GM21529 (cell line): ENCODE measurements around the gene ZNF574.
"Not testable (repeated sequence)": the region's sequence is repeated elsewhere in the genome, so short reads cannot be mapped to it uniquely, and the experiment has no call there.

ENCODE experiments used
- ATAC-seq: cut with Tn5 transposase; IDR thresholded peaks from one replicate; pipeline ENCODE4 v1.9.1; 2021; ENCODE audit not compliant: unreplicated experiment

ZNF574 gene

DNA sequence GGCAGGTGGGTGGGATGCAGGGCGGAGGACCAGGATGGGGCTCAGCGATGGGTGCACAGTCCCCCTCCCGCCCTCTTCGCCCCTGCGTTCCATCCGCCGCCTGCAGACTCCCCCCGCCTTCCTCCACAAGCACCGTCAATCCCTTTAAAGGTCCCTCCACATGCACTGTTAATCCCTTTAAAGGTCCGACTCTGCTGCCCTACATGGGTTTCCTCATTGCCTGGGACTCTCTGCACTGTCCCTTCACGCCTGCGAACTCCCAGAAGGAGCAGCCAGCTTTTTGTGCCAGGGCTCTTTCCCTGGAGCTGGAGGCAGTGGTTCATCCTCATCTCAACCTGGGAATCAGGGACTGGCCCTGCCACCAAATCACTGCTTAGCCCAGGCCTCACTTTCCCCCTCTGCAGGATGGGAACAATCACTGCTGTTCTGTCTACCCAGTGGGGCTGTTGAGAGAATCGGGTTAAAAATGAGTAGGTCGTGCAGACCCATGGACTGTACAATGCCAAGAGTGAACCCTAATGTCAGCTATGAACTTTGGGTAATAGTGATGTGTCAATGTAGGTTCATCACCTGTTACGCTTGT is 20.4 kb downstream of the ZNF574 start:
- no peak for ATAC-seq

DNA sequence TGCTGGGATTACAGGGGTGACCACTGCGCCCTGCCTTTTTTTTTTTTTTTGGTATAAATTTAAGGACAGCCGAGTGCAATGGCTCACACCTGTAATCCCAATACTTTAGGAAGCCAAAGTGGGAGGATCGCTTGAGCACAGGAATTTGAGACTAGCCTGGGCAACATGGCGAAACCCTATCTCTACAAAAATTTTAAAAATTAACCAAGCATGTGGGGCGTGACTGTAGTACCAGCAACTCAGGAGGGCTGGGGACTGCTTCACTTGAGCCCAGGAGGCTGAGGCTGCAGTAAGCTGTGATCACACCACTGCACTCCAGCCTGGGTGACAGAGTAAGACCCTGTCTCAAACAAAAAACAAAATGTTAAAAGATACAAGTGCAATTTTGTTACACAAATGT is 21.5 kb downstream of the ZNF574 start:
- no peak for ATAC-seq

DNA sequence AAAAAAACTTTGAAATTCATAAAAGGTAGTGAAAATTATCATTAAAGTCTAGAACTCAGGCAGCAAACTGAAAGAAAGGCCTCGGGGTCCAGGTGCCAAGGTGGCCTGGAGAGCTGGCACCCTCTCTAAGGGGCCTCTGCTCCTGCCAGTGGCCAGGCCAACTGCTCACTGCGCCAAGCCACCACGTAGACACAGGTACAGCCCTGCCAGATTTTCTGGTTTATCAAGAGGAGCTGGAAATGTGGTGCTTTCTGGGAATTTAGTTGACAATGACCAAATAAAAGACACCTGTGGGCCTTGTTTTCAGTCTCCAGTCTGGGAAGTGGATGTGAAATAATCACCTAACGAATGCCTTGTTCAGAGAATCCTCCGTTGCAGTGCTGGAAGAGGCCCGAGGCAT is 22.8 kb downstream of the ZNF574 start:
- ATAC-seq: no peak

DNA sequence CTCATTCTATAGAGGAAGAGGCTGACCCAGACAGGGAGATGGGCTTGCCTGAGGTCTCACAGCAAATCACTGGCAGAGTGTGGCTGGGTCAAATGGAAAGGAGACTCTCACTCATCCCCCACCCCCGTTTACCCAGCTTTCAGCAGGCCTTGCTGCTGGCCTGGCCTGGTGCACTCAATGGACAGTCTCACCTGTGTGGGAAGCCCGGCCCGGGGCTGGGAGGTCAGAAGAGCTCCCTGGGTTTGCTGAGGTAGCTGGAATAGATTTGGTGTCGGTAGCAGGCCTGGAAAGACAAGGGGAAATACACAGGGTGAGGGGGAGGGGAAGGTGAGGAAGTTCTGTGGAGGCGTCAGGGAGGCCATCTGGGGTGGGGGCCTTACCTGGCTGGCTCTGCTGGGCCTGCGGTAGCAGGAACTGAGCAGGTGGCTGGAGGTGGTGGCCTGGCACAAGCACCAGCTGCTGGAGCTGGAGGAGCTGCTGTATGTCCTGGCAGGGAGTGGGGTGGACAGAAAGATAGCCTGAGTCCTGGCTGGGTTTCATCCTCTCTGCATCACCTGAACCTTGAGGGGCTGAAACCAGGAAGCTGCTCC is 23.5 kb downstream of the ZNF574 start:
- no peak for ATAC-seq

DNA sequence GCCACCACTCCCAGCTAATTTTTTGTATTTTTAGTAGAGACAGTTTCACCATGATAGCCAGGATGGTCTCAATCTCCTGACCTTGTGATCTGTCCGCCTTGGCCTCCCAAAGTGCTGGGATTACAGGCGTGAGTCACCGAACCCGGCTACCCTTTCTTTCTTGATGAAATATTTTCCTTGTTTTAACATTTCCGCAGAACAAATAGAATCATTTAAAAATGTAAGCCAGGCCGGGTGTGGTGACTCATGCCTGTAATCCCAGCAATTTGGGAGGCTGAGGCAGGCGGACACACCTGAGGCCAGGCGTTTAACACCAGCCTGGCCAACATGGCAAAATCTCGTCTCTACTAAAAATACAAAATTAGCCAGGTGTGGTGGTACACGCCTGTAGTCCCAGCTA is 24.3 kb downstream of the ZNF574 start:
- ATAC-seq: not testable (repeated sequence)

DNA sequence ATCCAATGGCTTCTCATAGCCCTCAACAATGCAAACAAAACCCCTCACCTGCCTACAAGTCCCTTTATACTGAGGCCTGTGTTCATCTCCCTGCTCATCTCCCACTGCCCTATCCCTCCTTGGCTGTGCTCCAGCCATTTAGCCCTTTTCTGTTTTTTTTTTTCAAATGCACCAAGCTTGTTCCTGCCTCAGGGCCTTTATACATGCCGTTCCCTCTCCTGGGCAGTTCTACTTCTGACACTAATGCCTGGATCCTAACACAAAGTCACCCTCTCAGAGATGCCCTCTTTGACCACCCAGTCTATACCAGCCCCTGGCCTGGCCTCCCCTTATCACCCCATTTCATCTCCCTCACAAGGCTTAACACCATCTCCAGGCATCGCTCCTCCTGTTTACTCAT is 26.9 kb downstream of the ZNF574 start:
- ATAC-seq: no peak

DNA sequence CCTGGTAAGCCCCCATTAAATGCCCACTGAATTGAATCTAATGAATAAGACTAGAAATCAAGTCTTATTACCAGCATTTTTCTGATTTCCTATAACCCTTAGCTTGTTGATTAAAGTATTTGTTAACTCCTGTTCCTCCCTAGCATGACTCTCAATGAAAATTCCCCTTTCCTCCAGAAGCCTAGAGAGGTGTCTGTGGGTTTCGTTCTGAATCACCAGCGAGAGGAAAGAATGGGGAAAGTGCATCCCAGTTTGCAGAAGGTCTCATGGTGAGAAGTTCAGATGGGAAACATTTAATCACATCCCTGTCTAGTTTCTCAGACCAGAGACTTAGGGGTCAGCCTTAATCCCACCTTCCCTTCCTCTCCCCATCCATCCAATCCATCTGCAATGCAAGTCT is 29.4 kb downstream of the ZNF574 start:
- ATAC-seq: no peak

DNA sequence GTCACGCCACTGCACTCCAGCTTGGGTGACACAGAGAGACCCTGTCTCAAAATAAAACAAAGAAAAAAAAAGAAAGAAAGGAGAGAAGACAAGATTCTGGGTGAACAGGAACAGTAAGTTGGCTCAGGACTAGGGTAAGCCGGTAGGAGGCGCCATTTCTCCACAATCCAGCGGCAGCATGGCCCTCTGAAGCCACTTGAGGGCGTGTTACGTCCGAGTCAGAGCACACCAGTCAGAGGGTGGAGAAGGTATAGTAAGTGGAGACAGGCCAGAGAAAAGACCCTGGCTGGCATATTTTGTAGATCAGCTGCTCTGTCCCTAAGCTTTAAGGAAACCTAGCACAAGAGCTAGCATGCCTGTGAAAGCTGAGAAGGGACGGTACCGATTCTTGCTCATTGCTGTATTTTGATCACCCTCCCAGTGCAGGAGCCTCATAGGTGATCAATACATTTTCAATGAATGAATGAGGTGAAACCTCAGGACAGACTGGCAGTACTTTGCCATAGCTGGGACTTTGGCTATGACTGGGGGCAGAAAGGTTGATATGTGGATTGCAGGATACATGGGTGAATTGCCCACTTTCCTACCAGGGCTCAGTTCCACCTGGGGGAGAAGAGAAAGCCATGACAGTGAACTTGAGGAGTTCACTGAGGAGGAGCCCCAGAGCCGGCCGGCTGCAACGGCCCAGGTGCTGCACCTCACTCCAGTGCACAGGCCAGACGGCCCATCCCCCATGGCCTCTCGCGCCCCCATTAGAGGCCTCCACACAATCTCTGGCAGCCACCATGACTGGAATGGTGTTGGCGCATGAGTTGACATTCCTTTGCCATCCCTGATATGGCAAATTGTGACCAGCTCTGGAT is 32.8 kb downstream of the ZNF574 start:
- ATAC-seq: peak; percentile 64

DNA sequence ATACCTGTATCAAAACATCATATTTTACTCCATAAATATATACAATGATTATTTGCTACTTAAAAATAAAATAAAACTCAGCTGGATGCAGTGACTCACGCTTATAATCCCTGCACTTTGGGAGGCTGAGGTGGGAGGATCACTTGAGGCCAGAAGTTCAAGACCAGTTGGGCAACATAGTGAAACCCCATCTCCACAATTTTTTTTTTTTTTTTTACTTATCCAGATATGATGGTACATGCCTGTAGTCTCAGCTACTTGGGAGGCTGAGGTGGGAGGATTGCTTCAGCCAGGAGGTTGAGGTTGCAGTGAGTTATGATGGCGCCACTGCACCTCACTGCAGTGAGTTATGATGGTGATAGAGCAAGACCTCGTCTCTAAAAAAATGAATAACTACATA is 33.9 kb downstream of the ZNF574 start:
- no peak for ATAC-seq

DNA sequence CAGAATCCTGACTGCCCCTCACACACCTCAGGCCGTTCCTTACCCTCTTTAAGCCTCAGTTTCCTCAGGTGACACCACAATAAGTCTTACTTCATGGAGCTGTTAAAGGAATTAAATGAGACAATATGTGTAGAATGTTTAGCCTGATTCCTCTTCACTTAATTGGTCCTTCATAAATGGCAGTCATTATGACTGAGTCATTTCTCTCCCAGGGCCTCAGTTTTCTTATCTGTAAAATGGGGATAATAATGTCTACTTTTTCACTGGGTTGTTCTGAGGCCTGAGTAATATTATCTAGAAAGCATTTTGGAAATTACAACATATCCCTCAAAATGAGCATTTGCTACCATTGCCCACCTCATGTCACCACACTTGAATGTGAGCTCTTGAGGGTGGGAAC is 34.7 kb downstream of the ZNF574 start:
- no peak for ATAC-seq

DNA sequence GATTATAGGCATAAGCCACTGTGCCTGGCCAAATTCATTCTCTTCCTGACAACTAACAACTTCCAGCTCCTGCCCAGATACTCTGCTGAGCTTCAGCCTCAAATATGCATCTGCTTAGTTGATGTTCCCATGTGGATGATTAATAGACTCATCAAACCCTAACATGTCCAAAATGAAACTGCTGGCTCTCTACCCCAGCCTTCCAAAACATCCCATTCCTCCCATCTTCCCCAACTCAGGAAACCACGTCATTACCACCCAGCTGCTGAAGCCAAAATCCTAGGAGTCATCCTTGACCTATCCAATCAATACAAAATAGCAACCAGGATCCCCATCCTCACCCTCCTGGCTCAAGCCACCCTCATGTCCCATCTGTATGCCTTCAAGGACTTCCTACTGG is 35.4 kb downstream of the ZNF574 start:
- no peak for ATAC-seq

DNA sequence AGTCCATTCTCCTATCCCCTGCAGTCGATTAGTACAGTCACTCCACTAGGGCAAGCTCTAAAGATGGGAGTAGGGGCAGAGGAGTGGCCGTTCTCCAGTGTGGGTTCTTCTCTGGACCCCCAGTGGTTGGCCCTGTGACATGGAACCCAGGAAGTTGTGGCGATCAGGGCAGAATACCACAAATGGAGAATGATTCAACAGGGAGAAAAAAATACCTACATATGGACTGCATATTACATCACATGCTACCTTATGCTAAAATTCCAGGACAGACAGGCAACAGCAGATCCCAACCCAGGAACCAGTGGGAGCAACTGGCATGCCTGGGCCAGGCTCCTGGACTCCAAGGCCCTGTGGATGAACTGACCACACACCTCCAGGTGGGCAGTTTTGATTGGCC is 35.8 kb downstream of the ZNF574 start:
- ATAC-seq: no peak

DNA sequence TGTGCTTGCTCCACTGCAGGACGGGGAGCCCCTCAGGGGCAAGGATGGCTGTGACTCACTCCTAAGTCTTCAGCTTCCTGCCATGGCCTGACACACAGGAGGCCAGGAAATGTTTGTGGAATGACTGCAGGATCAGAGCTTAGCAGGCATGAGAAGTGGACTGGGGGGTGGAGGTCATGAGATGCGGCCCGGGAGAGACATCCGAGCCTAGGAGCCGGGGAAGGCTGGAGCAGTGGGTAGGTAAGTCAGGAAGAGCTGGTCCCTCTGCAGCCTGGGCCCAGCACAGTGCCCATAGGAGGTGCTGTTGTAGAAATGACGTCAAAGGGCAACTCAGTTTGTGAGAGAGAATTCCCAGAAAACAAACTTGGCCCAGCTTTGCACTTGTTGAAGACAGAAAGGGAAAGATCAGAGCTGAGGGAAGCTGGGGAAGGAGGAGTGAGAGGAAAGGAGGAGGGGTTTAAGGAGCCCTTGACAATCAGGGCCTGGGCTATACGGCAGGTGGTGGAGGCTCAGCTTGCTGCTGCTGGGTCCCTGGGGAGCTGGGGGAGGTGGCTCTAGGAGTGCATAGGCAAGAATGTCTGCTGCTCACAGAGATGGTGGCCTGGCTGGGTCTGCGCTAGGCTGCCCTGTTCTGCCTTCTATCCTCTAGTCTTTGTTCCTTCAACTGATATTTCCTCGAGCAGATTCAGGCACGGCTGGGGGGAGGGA is 37.8 kb downstream of the ZNF574 start:
- peak; percentile 46 for ATAC-seq

DNA sequence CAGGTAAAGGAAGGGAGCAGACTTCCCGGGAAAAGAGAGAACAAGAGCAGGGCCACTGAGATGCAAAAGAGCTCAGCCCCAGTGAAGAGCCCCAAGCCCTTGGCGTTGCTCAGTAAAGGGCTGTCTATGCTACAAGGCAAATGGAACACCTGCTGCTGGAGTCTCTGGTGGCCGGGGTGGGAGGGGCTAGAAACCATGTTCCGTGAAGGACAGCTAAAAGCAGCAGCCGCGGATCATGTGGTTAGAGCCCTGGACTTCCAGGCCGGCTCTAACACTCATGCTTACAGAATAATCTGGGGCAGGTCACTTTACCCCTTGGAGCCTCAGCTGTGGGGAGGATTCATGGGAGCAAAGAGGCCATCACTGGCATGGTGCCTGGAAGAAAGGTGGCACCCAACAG is 38.4 kb downstream of the ZNF574 start:
- ATAC-seq: peak; percentile 66

DNA sequence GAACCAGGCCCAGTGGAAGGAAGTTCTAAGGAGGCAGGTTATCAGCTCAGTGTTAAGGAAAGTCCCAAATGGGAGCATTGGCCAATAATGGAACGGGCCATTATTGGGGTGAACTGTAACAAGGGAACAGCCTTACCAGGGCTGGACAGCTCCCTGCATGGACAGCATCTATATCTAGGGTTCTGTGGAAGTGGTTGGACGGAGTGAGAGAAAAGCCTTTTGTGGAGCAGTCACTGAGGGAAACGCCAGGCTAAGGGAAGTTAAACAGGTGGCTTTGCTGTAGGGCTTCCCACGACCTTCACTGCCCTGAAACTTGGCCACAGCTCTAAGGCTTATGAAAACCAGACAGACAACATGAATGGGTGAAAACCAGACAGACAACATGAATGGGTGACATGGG is 39.3 kb downstream of the ZNF574 start:
- ATAC-seq: no peak

DNA sequence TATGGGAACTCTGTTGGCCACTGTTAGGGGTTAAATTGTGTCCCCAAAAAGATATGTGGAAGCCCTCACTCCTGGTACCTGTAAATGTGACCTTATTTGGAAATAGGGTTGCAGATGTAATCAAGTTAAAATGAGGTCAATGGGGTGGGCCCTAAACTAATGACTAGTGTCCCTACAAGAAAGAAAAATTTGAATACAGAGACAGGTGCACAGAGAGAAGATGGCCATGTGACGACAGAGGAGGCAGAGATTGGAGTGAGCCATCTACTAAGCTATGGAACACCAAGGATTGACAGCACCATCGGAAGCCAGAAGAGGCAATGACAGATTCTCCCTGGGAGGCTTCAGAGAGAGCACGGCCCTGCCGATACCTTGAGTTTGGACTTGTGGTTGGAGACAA is 39.7 kb downstream of the ZNF574 start:
- ATAC-seq: no peak

DNA sequence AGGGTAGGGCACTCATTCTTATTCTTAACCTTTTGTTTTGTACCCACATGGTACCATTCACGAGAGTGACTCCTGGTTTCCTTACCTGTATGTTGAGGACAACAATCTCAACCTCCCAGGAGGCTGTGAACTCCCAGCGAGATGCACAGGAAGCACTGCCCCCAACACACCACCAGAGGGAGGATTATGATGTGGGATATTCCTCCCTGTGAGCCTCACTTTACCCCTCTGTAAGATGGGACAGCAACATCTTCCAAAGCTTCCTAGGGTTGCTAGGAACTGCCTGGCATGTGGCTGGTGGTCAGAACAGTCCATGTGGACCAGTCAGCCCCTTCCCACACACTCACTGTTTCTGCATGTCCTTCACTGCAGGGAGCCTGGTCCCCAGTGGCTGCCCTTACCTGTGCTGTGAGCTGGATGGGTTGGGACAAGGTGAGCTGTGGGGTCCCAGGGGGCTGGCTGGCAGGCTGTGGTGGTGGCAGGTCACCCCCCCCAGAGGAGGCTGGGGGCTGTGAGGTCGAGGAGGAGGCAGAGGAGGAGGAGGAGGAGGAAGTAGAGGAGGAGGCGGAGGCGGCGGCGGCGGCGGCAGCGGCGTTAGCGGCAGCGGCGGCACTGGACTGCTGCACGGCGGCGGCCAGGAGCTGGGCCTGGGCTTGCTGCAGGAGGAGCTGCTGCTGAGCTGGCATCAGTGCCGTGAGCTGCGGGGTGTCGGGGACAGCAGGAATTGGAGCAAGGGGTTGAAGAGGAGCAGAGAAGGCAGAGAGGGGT is 40.5 kb downstream of the ZNF574 start:
- ATAC-seq: no peak

DNA sequence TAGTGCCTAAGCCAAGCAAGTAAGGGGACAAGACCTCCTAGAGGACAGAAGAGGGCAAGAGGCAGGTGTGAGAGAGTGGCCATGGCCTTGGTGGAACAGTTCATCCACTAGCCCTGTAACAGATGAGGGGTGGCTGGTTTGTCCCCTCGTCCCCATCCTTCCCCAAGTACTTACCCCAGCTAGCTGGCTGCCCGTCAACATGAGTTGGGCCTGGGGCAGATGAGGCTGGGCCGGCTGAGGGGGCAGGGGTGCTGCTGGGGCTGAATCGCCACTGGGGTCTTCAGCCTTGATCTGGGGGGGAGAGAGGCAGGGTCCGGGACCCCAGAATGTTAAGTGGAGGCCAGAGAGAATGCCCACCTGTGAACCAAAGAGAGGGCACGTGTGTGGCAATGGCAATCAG is 41.1 kb downstream of the ZNF574 start:
- no peak for ATAC-seq

DNA sequence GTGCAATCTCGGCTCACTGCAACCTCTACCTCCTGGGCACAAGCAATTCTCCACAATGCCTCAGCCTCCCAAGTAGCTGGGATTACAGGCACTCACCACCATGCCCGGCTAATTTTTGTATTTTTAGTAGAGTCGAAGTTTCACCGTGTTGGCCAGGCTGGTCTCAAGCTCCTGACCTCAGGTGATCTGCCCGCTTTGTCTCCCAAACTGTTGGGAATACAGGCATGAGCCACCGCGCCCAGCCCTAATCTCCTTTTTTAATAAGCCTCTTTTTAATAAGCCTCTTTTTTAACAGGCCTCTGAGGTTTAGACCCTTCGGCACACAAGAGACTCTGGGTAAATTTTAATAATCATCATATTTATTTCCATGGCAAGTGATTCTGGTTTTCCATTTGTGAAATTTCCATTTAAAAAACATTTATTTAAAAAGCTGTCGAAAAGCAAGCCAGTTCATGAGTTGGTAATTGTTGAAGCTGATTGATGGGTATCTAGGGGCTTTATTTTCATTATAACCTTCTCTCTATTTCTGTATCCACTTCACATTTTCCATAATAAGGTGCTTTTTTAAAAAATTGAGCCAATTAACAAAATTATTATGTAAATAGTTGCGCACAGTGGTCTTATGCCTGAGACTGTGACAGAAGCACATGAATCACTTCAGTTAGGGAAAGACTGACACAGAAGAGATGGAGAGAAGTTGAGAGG is 44.5 kb downstream of the ZNF574 start:
- no peak for ATAC-seq

DNA sequence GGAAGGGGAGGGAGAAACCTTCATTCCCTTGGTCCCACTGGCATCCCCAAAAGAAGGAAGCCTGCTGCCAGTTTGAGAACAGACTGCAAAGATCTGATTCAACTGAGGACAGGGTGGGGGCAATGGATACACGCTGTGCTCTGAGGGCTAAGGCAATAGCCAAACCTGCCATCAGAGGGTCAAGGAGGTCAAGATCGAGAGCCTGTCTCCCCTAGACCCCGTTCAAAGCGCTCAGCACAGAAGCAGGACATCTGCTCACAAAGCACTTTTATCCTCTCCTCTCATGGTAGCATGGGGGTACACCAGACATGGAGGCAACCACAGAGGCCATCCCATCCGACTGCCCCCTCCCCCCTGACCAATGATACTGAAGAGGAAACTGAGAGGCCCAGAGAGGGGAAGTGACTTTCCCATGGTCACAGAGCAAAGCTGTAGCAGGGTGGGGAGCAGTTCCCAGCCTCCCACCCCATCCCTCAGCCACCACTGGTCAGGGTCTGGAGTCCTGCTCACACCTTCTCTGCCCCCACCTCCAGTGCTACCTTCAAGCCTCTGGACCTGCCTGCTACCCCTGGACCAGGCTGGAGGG is 45.2 kb downstream of the ZNF574 start:
- no peak for ATAC-seq
